Prostate gland (tissue), 2 donors: ENCODE measurements around the gene NDST1.

Experiments
- CTCF ChIP-seq, 4 experiments: fragments of 200-600 bp in 2 of 4; fragments of 450-650 bp in 2 of 4; sonication (generic) in 2 of 4; IDR thresholded peaks; 1 replicate in 3 of 4; 2 replicates in 1 of 4; pipeline ENCODE4 v1.5.1; 2016 to 2019; ENCODE audit warnings: antibody characterized with exemption in 4 of 4, mild to moderate bottlenecking in 2 of 4, moderate library complexity in 2 of 4
- POLR2A ChIP-seq: fragments of 450-650 bp; IDR thresholded peaks from one replicate; pipeline ENCODE4 v1.6.1; 2016; ENCODE audit warnings: antibody characterized with exemption, mild to moderate bottlenecking
- POLR2AphosphoS5 ChIP-seq: sonication (generic); formaldehyde crosslinking; IDR thresholded peaks from one replicate; pipeline ENCODE4 v1.6.1; 2017; ENCODE audit warnings: antibody characterized with exemption

- TF ChIP-seq CTCF (IDR thresholded peaks at IDR 0.05) (no peak), POLR2A (no peak), POLR2AphosphoS5 (peak; percentile 57)
Measured at GRCh38 chr5:150512368-150512747, 4.4 kb downstream of the NDST1 start.
